OCI-LY3 (cell line): ENCODE measurements around the gene UNC93B1.

Experiments used
- CTCF ChIP-seq: fragments of 200-600, 300-600 bp; sonication (generic); IDR thresholded peaks from 2 replicates; pipeline ENCODE4 v1.5.1; 2014; ENCODE audit warnings: antibody characterized with exemption, low read length, low read depth
- EZH2phosphoT487 ChIP-seq: fragments of 200-600 bp; shearing (Covaris generic); IDR thresholded peaks from 2 replicates; pipeline ENCODE4 v1.6.1; 2018; ENCODE audit warnings: antibody characterized with exemption, mixed run types, low read depth

GRCh38 chr11:68032003-68032402 is 28.1 kb upstream of the UNC93B1 start:
- no peak for TF ChIP-seq CTCF
- no peak for TF ChIP-seq EZH2phosphoT487
